ENCODE measurements around the gene HAPSTR1. TPM values are rescaled to one million over a fixed set of nuclear protein-coding genes. Genes with fewer than 3 reads are reported as not detected.
"Not testable (repeated sequence)": the region's sequence is repeated elsewhere in the genome, so short reads cannot be mapped to it uniquely, and the experiment has no call there.

The HAPSTR1 gene
- total and polyA plus RNA-seq, 2 donors (not counting 3 experiments of a cell fraction or from before 2014, with no cell fraction given) = 15.7 to 63.7 TPM

- intact Hi-C loops (cut with micrococcal nuclease) = loop anchor here (5.0 kb wide), 1 partner anchor 83 kb away; the partner anchor contains the start of gene USP7
These were observed 45.9 kb upstream of the HAPSTR1 start for GRCh38 chr16:9045562-9045961.

GRCh38 chr16:9046667-9047055 lies 44.8 kb upstream of the HAPSTR1 start:
- Histone ChIP-seq H3K36me3 (ENCODE audit: control insufficient read depth in 2 of 2, extremely low read depth in 1 of 2, insufficient read depth in 2 of 2, low read length in 2 of 2) (no peaks in the 10 kb centered on the region), H3K9me1 (replicated peaks; ENCODE audit: control insufficient read depth, extremely low read depth, insufficient read depth, low read length) (no peaks in the 10 kb centered on the region), H3K4me3 (replicated peaks in 1 of 3; ENCODE audit: insufficient read depth in 1 of 3, low read depth in 1 of 3, low read length in 3 of 3) (no peak overlapping the region), H3K9ac (replicated peaks; ENCODE audit: extremely low read depth, insufficient read depth, low read length) (no peak overlapping the region), H4K20me1 (replicated peaks; ENCODE audit: control insufficient read depth, extremely low read depth, insufficient read depth, low read length) (no peaks in the 10 kb centered on the region), H3K27ac (ENCODE audit: insufficient read depth, low read depth, low read length) (no peak overlapping the region), H3K79me2 (ENCODE audit: control insufficient read depth, insufficient read depth, low read length) (no peaks in the 10 kb centered on the region), H3K4me1 (ENCODE audit: control insufficient read depth, extremely low read depth, insufficient read depth, low read length) (peaks cover 15% of the 10 kb centered on the region), H3K4me2 (ENCODE audit: insufficient read depth, low read length) (no peak overlapping the region), H3K27me3 (ENCODE audit: control insufficient read depth in 2 of 2, insufficient read depth in 2 of 2, low read length in 2 of 2) (no peaks in the 10 kb centered on the region), H3K9me3 (replicated peaks; ENCODE audit: control insufficient read depth, insufficient read depth, low read length) (no peaks in the 10 kb centered on the region), H2AFZ (ENCODE audit: low read depth, low read length) (no peak overlapping the region)
- CTCF ChIA-PET = interaction anchor here (1.6 to 4.5 kb wide), 4 partner anchors 13 to 46 kb away, joined by 4 to 32 read pairs (median 22); no protein-coding TSS in a partner anchor
- no TSS peak for BruUV-seq (replicated peaks)
- POLR2A ChIA-PET = no interaction called here
- FAIRE-seq (no peak), DNase-seq (ENCODE audit: low read depth, low spot score) (no peak)
- dilution Hi-C loops (cut with MboI; ENCODE audit: extremely low pct_ligation_motif_present, low sequenced_read_pairs) (no loop called here), intact Hi-C loops (cut with micrococcal nuclease) (loop anchor here (1.0 to 5.0 kb wide), 2 partner anchors 33 to 84 kb away; partner anchors contain the start of gene USP7)
- TF ChIP-seq POLR2A (IDR thresholded peaks at IDR 0.05; ENCODE audit: low read depth, low read length) = no peak
- no peak for TF ChIP-seq JUN (IDR thresholded peaks at IDR 0.05; ENCODE audit: borderline replicate concordance, insufficient read depth, insufficient read length, low read depth)
- TF ChIP-seq FOS (IDR thresholded peaks at IDR 0.05; ENCODE audit: borderline replicate concordance, insufficient read depth, low read length) = no peak
- TF ChIP-seq EZH2 (IDR thresholded peaks at IDR 0.05; ENCODE audit: borderline replicate concordance, low read depth, low read length, severe bottlenecking) = no peak
- TF ChIP-seq GATA2 (IDR thresholded peaks at IDR 0.05; ENCODE audit: insufficient read depth, insufficient read length, low read depth, low read length) = no peak
- TF ChIP-seq MYC (IDR thresholded peaks at IDR 0.05; ENCODE audit: low read depth, low read length) = no peak
- TF ChIP-seq POLR2AphosphoS5 (IDR thresholded peaks at IDR 0.05; ENCODE audit: insufficient read depth, low read depth, low read length) = no peak
- no peak for TF ChIP-seq CTCF (IDR thresholded peaks at IDR 0.05; ENCODE audit: extremely low read depth in 1 of 2, insufficient read depth in 1 of 2, low read depth in 1 of 2, low read length in 2 of 2)
- no peak for TF ChIP-seq MAX (IDR thresholded peaks at IDR 0.05; ENCODE audit: insufficient read depth, insufficient read length)

More at GRCh38 chr16:9045562-9045961, 45.9 kb upstream of the HAPSTR1 start:
- H3K27me3 ChIP-seq (ENCODE audit: control insufficient read depth in 2 of 2, insufficient read depth in 2 of 2, low read length in 2 of 2); H3K4me3 ChIP-seq (replicated peaks in 1 of 3; ENCODE audit: insufficient read depth in 1 of 3, low read depth in 1 of 3, low read length in 3 of 3); H2AFZ ChIP-seq (ENCODE audit: low read depth, low read length); dilution Hi-C loops (cut with MboI; ENCODE audit: extremely low pct_ligation_motif_present, low sequenced_read_pairs); FAIRE-seq; H3K4me2 ChIP-seq (ENCODE audit: insufficient read depth, low read length); H3K9ac ChIP-seq (replicated peaks; ENCODE audit: extremely low read depth, insufficient read depth, low read length); H3K79me2 ChIP-seq (ENCODE audit: control insufficient read depth, insufficient read depth, low read length); H3K9me1 ChIP-seq (replicated peaks; ENCODE audit: control insufficient read depth, extremely low read depth, insufficient read depth, low read length); DNase-seq (ENCODE audit: low read depth, low spot score); H3K36me3 ChIP-seq (ENCODE audit: control insufficient read depth in 2 of 2, extremely low read depth in 1 of 2, insufficient read depth in 2 of 2, low read length in 2 of 2); CTCF ChIA-PET; H3K27ac ChIP-seq (ENCODE audit: insufficient read depth, low read depth, low read length); BruUV-seq (replicated peaks); H4K20me1 ChIP-seq (replicated peaks; ENCODE audit: control insufficient read depth, extremely low read depth, insufficient read depth, low read length); H3K9me3 ChIP-seq (replicated peaks; ENCODE audit: control insufficient read depth, insufficient read depth, low read length): not testable (repeated sequence)
- POLR2A ChIA-PET = interaction anchor here (0.8 kb wide), 1 partner anchor 46 kb away, joined by 5 read pairs; the partner anchor contains the start of gene HAPSTR1
- peaks cover 15% of the 10 kb centered on the region for H3K4me1 ChIP-seq (ENCODE audit: control insufficient read depth, extremely low read depth, insufficient read depth, low read length)
